ENCODE results near the gene MELTF.

Gene MELTF

GRCh38 chr3:197026481-197026866 lies 3.1 kb downstream of the MELTF start:
- no peak for DNase-seq

- DNase-seq = no peak
Observed at GRCh38 chr3:197025736-197026480, 3.7 kb downstream of the MELTF start.

- DNase-seq = no peak
Observed at GRCh38 chr3:197024881-197025735, 4.5 kb downstream of the MELTF start.

GRCh38 chr3:197023998-197024651 lies 5.5 kb downstream of the MELTF start:
- no peak for DNase-seq

- no peak for DNase-seq
Observed at GRCh38 chr3:197023241-197023997, 6.2 kb downstream of the MELTF start.

- DNase-seq = no peak
Observed at GRCh38 chr3:197022405-197023231, 7.0 kb downstream of the MELTF start.

GRCh38 chr3:197021729-197022404 lies 7.8 kb downstream of the MELTF start:
- DNase-seq = no peak

- DNase-seq = no peak
Observed at GRCh38 chr3:197021231-197021630, 8.4 kb downstream of the MELTF start.

GRCh38 chr3:197019535-197019934 lies 10.1 kb downstream of the MELTF start:
- no peak for DNase-seq

- no peak for DNase-seq
Observed at GRCh38 chr3:197019021-197019420, 10.6 kb downstream of the MELTF start.

GRCh38 chr3:197017003-197017402 lies 12.6 kb downstream of the MELTF start:
- DNase-seq = no peak

GRCh38 chr3:197015790-197016736 lies 13.6 kb downstream of the MELTF start:
- DNase-seq = no peak

- DNase-seq = no peak
Observed at GRCh38 chr3:197014942-197015575, 14.6 kb downstream of the MELTF start.

GRCh38 chr3:197014024-197014423 lies 15.6 kb downstream of the MELTF start:
- no peak for DNase-seq

GRCh38 chr3:197012540-197012883 lies 17.1 kb downstream of the MELTF start:
- DNase-seq = no peak

- DNase-seq = no peak
Observed at GRCh38 chr3:197011780-197012539, 17.7 kb downstream of the MELTF start.

GRCh38 chr3:197010556-197011351 lies 18.9 kb downstream of the MELTF start:
- no peak for DNase-seq

- no peak for DNase-seq
Observed at GRCh38 chr3:197009532-197010019, 20.0 kb downstream of the MELTF start.
